ENCODE measurements around the gene CHGA.

GRCh38 chr14:92931681-92932447 lies 8.9 kb downstream of the CHGA start:
- no peak for TF ChIP-seq CTCF (IDR thresholded peaks at IDR 0.05; ENCODE audit: insufficient read depth, low read length)
- no peak for TF ChIP-seq GABPA (IDR thresholded peaks at IDR 0.05; ENCODE audit: low read depth)

Measured in HL-60 (cell line).